H1 (cell line): ENCODE data around the gene RPS6KA4. TPM values are rescaled to one million over a fixed set of nuclear protein-coding genes. Genes with fewer than 3 reads are reported as not detected.

Experiments used
- JUND ChIP-seq: IDR thresholded peaks from 2 replicates; pipeline ENCODE4 v1.6.1; 2011; ENCODE audit warnings: mild to moderate bottlenecking, improper control_type of control experiment, low read length
- TCF12 ChIP-seq: IDR thresholded peaks from 2 replicates; pipeline ENCODE4 v1.6.1; 2011; ENCODE audit warnings: low read depth, mild to moderate bottlenecking, low read length
- polyA plus RNA-seq, 7 experiments: library from polyadenylated mRNA; depleted of rRNA in 3 of 7; stranded (reverse) in 5 of 7; unstranded in 2 of 7; fragments of >200 nt in 5 of 7; fragments of 200-250 nt in 2 of 7; gene quantifications; 1 replicate in 5 of 7; 2 replicates in 1 of 7; 4 replicates in 1 of 7; pipeline versions ENCODE4 v1.2.1 to v1.2.3, GENCODE V29; 2011 to 2013; ENCODE audit warnings: missing spikeins in 2 of 7, mixed read lengths in 2 of 7
- total RNA-seq: library from RNA; stranded (reverse); fragmentation: NEBNext Ultra II Directional; extraction: Animal tissue kit (Norgen Biotek cat#: 25700); gene quantifications from 2 replicates; pipeline ENCODE4 v1.2.1, GENCODE V29; 2021

RPS6KA4 gene
- total and polyA plus RNA-seq, 2 of the 8 experiments (the other 6 are each of a cell fraction or from before 2014, with no cell fraction given), result 8.2 to 12.6 TPM

DNA sequence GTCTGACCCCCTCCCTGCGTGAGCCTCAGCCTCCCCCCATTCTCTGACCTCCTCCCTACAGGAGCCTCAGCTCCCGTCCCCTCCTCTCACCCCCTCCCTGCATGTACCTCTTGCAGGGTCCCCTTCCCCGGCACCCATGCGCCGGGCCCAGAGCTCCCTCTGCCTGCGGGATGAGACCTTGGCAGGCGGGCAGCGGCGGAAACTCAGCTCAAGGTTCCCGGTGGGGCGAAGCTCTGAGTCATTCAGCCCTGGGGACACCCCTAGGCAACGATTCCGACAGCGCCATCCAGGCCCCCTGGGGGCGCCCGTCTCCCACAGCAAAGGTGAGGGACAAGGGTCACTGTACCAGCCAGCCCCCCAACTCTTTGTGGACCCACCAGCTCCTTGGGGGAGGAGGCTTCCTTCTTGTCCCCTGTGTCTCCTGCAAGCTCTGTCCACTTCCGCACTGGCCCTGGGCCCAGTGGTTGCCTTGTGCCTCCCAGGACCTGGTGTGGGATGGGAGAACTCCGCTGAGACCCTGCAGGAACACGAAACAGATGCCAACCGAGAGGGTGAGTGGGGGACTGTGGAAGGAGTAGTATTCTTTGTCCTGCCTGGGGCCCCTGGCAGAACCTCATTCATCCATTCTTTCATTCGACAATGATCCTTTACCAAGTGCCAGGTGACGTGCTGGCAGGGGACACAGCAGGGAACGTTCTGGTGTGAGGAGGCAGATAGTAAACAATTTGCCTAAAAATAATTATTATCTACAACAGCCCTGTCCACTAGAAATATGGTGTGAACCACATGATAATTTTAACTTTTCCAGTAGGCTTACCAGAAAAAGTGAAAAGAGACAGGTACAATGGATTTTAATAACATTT, 3.7 kb upstream of the RPS6KA4 start (continued):
- TF ChIP-seq TCF12 (no peak), JUND (peak; percentile 74)
